ENCODE data around the gene STPG1.

Gene STPG1

GRCh38 chr1:24308365-24309015 is 105.1 kb downstream of the STPG1 start:
- no peak for TF ChIP-seq TAF1 (IDR thresholded peaks at IDR 0.05; ENCODE audit: borderline replicate concordance, insufficient read depth, low read length)
- TF ChIP-seq FOXP2 (optimal IDR thresholded peaks at IDR 0.05; ENCODE audit: borderline replicate concordance, extremely low read depth, extremely low read length, insufficient read depth), result no peak
- TF ChIP-seq POLR2AphosphoS5 (IDR thresholded peaks at IDR 0.05; ENCODE audit: low read depth, low read length), result no peak
- TF ChIP-seq SIN3A (IDR thresholded peaks at IDR 0.05; ENCODE audit: borderline replicate concordance, insufficient read depth, low read length), result no peak
